Stomach (tissue), 9 donors: Measurements from ENCODE around the gene CHRNE. TPM values are rescaled to one million over a fixed set of nuclear protein-coding genes. Genes with fewer than 3 reads are reported as not detected.
"Not testable (repeated sequence)": the region's sequence is repeated elsewhere in the genome, so short reads cannot be mapped to it uniquely, and the experiment has no call there.

ENCODE experiments used
- DNase-seq, 2 donors: peaks; one replicate each; pipeline versions ENCODE4 v3.0.0 to v3.0.0-alpha.2; 2013 to 2019
- H3K27ac ChIP-seq, 5 donors: fragments of 200-600 bp in 4 of 5; sonication (generic) in 4 of 5; one replicate each; pipeline ENCODE4 v1.5.1; 2013 to 2019; ENCODE audit warnings: mild to moderate bottlenecking in 1 of 5, moderate library complexity in 1 of 5
- H3K27me3 ChIP-seq, 3 donors: fragments of 200-600 bp; sonication (generic); one replicate each; pipeline ENCODE4 v1.5.1; 2017 to 2019; ENCODE audit warnings: mixed run types in 1 of 3
- H3K36me3 ChIP-seq, 4 donors: fragments of 200-600 bp; sonication (generic); 1 replicate in 3 of 4; 2 replicates in 1 of 4; pipeline ENCODE4 v1.5.1; 2016 to 2019
- H3K4me1 ChIP-seq, 4 donors: fragments of 200-600 bp; sonication (generic); one replicate each; pipeline ENCODE4 v1.5.1; 2016 to 2019
- H3K4me3 ChIP-seq, 4 donors: fragments of 200-600 bp; sonication (generic) in 3 of 4; one replicate each; pipeline ENCODE4 v1.5.1; 2016 to 2019; ENCODE audit warnings: mild to moderate bottlenecking in 1 of 4
- H3K9me3 ChIP-seq, 4 donors: fragments of 200-600 bp; sonication (generic); one replicate each; pipeline ENCODE4 v1.5.1; 2016 to 2019
- CTCF ChIP-seq, 7 experiments: fragments of 450-650 bp in 4 of 7; fragments of 200-600 bp in 3 of 7; sonication (generic) in 3 of 7; IDR thresholded peaks; one replicate each; pipeline ENCODE4 v1.5.1; 2016 to 2019; ENCODE audit warnings: antibody characterized with exemption in 7 of 7, control low read depth in 2 of 7, mild to moderate bottlenecking in 1 of 7
- EP300 ChIP-seq: sonication (generic); formaldehyde crosslinking; IDR thresholded peaks from one replicate; pipeline ENCODE4 v1.6.1; 2017; ENCODE audit warnings: antibody characterized with exemption
- POLR2A ChIP-seq, 4 donors: fragments of 450-650 bp; IDR thresholded peaks; one replicate each; pipeline ENCODE4 v1.6.1; 2016; ENCODE audit warnings: antibody characterized with exemption in 4 of 4, control low read depth in 2 of 4, mild to moderate bottlenecking in 1 of 4, moderate library complexity in 1 of 4
- POLR2AphosphoS5 ChIP-seq, 3 donors: sonication (generic); formaldehyde crosslinking; IDR thresholded peaks; one replicate each; pipeline ENCODE4 v1.6.1; 2016; ENCODE audit warnings: antibody characterized with exemption in 3 of 3
- WGBS, 5 donors: extraction: QIAGEN DNeasy Blood & Tissue Kit in 3 of 5; methylation state at CpG; one replicate each; pipeline versions ENCODE4 v1.1.5 to v1.1.7; 2013 to 2018; 5-methylcytosine and 5-hydroxymethylcytosine counted together
- intact Hi-C: fragments of 100-400 bp; cut with DNase I; formaldehyde crosslinking; loops from one replicate; pipeline ENCODE4 v1.15.1; 2023; ENCODE audit warnings: low total_unique reads
- polyA plus RNA-seq, 3 donors: library from polyadenylated mRNA; stranded (reverse); fragments of 200-250 nt; gene quantifications; one replicate each; pipeline ENCODE4 v1.2.3, GENCODE V29; 2013
- total RNA-seq, 5 donors: library from RNA; depleted of rRNA; stranded (reverse); fragments of >200 nt; gene quantifications; one replicate each; pipeline versions ENCODE4 v1.1.0 to v1.2.3, GENCODE V29; 2014 to 2016
- donor health status: healthy with polysubstance abuse.
- donor health status: Bipolar disorder and iron deficiency.
- donor health status: healthy.

The CHRNE gene
- total and polyA plus RNA-seq, 8 donors = 0.43 to 2.0 (median 0.93) TPM; not detected in 3

- peaks cover under 1 to 6% (median 3%) of the 10 kb centered on the region in 4 donors for H3K4me1 ChIP-seq
- no peak overlapping the region for H3K27ac ChIP-seq
- TF ChIP-seq POLR2A (IDR thresholded peaks at IDR 0.05) (no peak), POLR2AphosphoS5 (IDR thresholded peaks at IDR 0.05) (no peak), CTCF (IDR thresholded peaks at IDR 0.05) (no peak)
- H3K4me3 ChIP-seq = no peak overlapping the region
- intact Hi-C loops = no loop called here
- no peaks in the 10 kb centered on the region for H3K27me3 ChIP-seq
- WGBS, 5 donors = 96 to 98% (median 96%) methylated on average over 18 of the region's 18 CpGs
- peaks cover 0 to 8% (median 0%) of the 10 kb centered on the region in 4 donors for H3K36me3 ChIP-seq
- no peaks in the 10 kb centered on the region for H3K9me3 ChIP-seq
- DNase-seq = no peak
These were observed 26.0 kb upstream of the CHRNE start for GRCh38 chr17:4928881-4929280.

DNA sequence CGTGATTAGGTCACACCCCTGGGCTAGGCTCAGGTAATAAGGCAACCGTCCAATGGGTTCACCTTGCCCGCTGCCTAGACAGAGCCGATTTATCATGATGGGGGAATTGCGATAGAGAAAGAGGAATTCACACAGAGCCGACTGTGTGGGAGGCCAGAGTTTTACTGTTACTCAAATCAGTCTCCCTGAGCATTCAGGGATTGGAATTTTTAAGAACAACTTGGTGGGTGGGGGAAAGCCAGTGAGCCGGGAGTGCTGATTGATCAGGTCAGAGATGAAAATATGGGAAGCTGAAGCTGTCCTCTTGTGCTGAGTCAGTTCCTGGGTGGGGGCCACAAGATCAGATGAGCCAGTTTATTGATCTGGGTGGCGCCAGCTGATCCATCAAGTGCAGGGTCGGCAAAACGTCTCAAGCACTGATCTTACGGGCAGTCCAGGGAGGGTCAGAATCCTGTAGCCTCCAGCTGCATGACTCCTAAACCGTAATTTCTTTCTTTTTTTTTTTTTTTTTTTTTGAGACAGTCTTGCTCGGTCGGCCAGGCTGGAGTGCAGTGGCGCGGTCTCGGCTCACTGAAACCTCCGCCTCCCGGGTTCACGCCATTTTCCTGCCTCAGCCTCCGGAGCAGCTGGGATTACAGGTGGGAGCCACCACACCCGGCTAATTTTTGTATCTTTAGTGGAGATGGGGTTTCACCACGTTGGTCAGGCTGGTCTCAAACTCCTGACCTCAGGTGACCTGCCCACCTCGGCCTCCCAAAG is 23.9 kb upstream of the CHRNE start:
- H3K27me3 ChIP-seq, H3K4me1 ChIP-seq, H3K9me3 ChIP-seq, H3K4me3 ChIP-seq, H3K36me3 ChIP-seq, intact Hi-C loops, DNase-seq, H3K27ac ChIP-seq: not testable (repeated sequence)
- 81 to 87% (median 84%) methylated on average over 23 to 24 of the region's 24 CpGs for WGBS, 5 donors

DNA sequence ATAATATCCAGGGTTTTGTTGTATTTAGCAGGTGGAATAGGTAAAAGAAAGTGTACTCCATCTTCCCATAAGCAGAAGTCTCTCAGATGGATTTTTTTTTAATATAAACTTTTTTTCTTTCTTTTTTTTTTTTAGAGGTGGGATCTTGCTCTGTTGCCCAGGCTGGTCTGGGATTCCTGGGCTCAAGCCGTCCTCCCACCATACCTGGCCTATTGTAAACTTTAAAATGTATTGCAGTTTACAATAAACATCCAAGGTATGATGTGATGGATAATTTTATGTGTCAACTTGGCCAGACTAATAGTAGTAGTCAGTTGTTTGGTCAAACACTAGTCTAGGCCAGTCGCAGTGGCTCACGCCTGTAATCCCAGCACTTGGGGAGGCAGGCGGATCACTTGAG is 18.4 kb upstream of the CHRNE start:
- Histone ChIP-seq H3K36me3 (no peaks in the 10 kb centered on the region), H3K4me3 (no peak overlapping the region), H3K4me1 (no peaks in the 10 kb centered on the region), H3K9me3 (no peaks in the 10 kb centered on the region), H3K27me3 (no peaks in the 10 kb centered on the region), H3K27ac (no peak overlapping the region)
- WGBS, 5 donors = 87 to 92% (median 91%) methylated on average over 4 of the region's 4 CpGs
- intact Hi-C loops = no loop called here
- DNase-seq = no peak
- no peak for TF ChIP-seq CTCF (IDR thresholded peaks at IDR 0.05)
- no peak for TF ChIP-seq POLR2AphosphoS5 (IDR thresholded peaks at IDR 0.05)
- no peak for TF ChIP-seq EP300
- no peak for TF ChIP-seq POLR2A (IDR thresholded peaks at IDR 0.05)

DNA sequence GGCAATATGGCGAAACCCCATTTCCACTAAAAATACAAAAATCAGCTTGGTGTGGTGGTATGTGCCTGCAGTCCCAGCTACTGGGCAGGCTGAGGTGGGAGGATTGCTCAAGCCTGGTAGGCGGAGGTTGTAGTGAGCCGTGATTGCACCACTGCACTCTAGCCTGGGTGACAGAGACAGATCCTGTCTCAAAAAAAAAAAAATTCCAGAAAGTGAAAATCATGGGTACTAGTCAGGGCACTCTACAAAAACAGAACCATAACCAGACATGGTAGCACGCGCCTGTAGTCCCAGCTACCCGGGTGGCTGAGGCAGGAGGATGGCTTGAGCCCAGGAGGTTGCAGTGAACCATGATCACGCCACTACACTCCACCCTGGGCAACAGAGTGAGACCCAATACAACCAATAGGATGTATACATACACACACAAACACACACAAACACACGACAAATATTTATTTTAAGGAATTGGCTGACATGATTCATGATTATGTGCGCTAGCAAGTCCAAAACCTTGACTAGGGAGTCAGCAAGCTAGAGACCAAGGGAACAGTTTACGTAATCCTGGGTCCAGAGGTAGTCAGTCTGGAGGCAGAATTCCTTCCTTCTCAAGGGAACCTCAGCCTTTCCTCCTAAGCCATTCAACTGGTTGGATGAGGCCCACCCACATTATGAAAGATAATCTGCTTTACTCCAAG is 17.6 kb upstream of the CHRNE start:
- no peak overlapping the region for H3K4me3 ChIP-seq
- no peaks in the 10 kb centered on the region for H3K4me1 ChIP-seq
- H3K27me3 ChIP-seq = no peaks in the 10 kb centered on the region
- no peaks in the 10 kb centered on the region for H3K36me3 ChIP-seq
- DNase-seq = no peak
- intact Hi-C loops = no loop called here
- H3K27ac ChIP-seq = no peak overlapping the region
- TF ChIP-seq CTCF (IDR thresholded peaks at IDR 0.05) (no peak), EP300 (no peak)
- WGBS, 5 donors = 78 to 83% (median 81%) methylated on average over 10 of the region's 10 CpGs
- no peaks in the 10 kb centered on the region for H3K9me3 ChIP-seq
